ENCODE results near the gene STRAP.
"Not testable (repeated sequence)": the region's sequence is repeated elsewhere in the genome, so short reads cannot be mapped to it uniquely, and the experiment has no call there.

Gene STRAP

GRCh38 chr12:15874556-15875145, 7.5 kb upstream of the STRAP start:
- DNase-seq = not testable (repeated sequence)

DNA sequence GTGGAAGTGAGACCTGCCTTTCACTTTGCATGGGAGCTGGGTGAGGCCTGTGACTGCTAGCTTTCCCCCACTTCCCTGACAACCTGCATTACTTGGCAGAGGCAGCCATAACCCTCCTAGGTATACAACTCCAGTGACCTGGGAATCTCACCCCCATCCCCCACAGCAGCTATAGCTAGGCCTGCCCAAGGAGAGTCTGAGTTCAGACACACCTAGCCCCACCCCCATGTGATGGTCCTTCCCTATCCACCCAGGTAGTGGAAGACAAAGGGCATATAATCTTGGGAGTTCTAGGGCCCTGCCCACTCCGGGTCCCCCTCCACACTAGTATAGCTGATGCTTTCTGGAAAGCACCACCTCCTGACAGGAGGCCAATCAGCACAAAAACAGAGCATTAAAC, 6.3 kb upstream of the STRAP start:
- no peak for DNase-seq

- DNase-seq = no peak
Measured at GRCh38 chr12:15879413-15879812, 2.8 kb upstream of the STRAP start.

- DNase-seq = peak; percentile 71
Measured at GRCh38 chr12:15880721-15881120, 1.5 kb upstream of the STRAP start.

- DNase-seq = no peak
Measured at GRCh38 chr12:15883536-15883935, 1.3 kb downstream of the STRAP start.

DNA sequence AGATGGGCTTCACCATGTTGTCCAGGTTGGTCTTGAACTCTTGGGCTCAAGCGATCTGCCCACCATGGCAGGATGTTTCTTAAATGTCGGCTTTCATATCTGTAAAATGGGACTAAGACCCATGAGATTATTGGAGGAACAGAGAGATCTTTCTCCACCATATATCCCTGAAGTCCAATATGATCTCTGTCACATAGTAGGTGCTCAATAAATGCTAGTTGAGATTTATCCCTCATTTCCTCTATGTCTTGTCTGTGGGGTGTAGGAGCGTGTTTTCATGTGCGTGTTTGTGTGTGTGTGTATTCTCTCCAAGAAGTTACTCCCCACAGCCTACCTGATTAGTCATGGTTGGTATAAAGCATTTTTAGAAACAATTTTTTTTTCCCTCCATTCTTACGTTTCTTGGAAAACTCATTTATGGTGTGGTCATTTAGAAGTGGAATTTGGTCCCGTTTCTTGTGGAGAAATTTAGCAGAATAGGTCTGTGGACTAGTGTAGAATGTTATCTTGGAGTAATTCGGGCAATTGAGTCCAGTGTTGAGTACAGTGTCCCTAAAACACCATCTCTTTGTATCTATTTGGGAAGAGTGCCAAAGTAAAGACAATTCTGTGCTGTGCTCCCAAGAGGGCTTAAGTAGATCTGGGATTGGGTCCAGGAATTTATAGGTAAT, 4.3 kb downstream of the STRAP start:
- DNase-seq = peak; percentile 78

GRCh38 chr12:15887043-15887817, 5.0 kb downstream of the STRAP start:
- DNase-seq = no peak

DNA sequence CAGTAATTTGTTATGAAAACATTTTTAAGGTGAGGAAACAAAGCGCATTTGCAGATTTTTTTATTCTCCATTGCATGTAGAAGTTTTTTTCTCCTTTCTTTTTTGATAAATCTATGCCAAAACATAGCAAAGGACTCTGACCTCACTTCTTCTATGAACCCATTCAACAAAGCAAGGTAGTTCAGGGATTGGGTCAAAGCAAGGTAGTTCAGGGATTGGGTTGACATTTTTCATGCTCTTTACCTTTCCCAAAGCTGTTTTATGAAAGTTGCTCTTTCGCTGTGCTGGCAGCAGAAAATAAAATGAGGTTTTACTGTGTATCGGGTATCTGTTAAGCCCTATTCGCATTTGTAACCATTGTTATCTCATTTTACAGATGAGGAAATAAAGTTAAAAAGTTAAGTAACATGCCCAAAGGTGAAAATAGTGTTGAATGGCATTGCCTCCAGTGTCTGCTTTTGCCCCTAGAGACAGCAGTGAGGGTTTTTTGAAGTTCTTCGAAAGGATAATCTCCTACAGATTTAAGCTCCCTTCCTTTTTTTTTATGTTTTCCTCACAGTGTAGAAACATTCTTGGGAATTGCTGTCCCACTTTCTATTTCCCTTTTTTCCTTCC, 10.6 kb downstream of the STRAP start:
- DNase-seq = no peak

GRCh38 chr12:15893260-15893659, 11.1 kb downstream of the STRAP start:
- no peak for DNase-seq

- DNase-seq = no peak
Measured at GRCh38 chr12:15896867-15897266, 14.7 kb downstream of the STRAP start.

GRCh38 chr12:15897433-15897832, 15.2 kb downstream of the STRAP start:
- no peak for DNase-seq

DNA sequence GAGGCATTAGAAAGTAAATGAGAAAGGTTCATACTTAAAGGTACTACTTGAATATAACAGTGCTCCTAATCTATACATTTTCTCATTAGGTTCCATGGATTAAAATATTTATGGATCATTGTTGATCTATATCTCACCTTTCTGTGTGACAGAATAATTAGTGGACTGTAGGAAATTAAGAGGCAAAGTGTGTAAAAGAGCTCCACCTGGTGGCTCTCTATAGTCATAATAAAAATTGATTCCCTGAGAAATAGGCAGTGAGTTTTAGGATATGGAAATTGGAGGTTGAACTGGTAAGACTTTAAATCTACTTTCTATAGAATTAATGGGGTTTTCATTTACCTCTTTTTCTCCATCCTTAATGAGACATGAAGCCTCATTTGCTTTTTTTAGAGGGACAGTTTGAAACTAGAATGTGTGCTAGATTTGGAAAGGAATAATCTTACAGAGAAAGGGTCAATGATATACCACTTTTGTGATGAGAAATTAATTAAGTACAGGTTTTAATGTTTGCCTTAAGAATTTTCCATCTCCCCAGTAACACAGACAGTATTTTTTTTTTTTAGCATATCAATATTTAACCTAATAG, 17.2 kb downstream of the STRAP start:
- DNase-seq = peak; percentile 25

DNA sequence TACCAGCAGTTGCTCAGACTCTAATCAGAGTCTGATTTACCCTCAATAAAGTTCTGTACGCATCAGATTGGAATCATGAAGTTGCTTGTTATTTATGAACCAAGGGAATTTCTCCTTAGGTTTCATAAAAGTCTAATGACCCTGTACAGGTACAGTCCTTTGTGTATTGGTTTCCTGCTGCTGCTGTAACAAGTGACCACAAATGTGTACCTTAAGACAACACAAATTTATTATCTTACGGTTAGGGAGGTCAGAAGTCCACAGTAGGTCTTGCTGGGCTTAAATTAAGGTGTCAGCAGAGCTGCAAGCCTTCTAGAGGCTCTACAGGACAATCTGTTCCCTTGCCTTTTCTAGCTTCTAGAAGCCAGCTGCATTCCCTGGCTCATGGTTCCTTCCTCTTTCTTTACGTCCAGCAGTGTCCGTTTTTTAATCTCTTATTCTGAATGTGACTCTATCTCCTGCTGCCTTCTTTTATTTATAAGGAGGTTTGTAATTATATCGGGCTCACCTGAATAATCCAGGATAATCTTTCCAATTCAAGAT, 22.3 kb downstream of the STRAP start:
- no peak for DNase-seq

DNA sequence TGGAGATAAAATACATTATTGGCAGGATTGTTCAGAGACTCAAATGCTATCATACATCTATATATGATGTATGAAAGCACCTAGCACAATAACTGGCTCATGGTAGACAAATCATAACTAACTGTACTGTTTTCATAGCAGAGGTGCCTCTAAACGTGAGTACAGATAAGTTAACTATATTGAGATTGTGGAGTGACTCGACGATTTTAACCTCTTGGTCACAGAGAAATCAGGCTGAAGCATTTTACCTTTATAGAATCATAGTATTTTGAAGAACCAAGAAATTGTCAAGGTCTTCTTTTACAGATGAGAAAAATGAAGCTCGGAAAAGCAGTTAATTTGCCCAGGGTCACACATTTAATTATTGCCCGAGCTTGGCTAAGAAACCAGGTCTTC, 28.3 kb downstream of the STRAP start:
- DNase-seq = no peak

DNA sequence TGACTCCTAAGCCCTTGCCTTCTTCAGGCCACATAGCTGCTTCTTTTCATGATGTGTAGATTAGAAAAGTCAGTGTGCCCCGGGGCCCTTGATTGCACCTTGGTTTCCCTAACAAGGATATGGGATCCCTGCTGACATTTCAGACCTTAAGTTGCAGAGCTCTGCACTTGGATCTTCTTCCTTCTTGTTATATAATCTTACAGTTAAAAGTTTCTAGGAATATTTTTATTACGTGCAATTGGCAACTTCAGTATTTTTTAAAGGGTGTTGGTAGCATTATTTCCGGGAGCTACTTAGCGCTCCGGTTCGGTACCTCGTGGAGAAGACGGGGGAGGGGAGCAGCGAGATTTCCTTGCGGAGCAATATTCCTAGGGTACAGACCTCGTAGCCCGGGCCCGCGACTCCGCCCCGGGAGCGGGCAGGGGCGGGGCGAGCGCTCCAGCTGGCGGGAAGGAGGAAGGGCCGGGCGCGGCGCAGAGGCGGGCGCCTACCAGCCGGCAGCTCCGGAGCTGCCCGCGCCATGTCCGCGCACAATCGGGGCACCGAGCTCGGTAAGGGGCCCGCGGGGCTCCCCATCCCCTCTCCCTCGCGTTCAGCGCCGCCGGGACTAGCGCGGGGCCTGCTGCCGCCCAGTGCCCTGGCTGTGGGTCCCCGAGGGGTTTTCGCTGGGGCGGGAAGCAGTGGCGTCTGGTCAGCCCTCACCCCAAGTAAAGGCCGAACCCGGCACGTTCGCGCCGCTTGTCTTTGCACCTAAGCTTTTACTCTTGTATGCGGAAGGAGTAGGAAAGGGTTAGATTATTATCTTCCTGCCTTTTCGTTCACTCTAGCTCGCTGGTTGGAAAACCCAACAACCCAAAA, 28.9 kb downstream of the STRAP start, which contains the start of gene DERA:
DERA (plus strand) TSS at position 469 of the 858 bp plus-strand sequence; CDS start at position 521, 52 bp downstream.
- peak; percentile 88 for DNase-seq

- DNase-seq = not testable (repeated sequence)
Measured at GRCh38 chr12:15911931-15912330, 29.7 kb downstream of the STRAP start.

GRCh38 chr12:15914131-15914530, 31.9 kb downstream of the STRAP start:
- DNase-seq = not testable (repeated sequence)

DNA sequence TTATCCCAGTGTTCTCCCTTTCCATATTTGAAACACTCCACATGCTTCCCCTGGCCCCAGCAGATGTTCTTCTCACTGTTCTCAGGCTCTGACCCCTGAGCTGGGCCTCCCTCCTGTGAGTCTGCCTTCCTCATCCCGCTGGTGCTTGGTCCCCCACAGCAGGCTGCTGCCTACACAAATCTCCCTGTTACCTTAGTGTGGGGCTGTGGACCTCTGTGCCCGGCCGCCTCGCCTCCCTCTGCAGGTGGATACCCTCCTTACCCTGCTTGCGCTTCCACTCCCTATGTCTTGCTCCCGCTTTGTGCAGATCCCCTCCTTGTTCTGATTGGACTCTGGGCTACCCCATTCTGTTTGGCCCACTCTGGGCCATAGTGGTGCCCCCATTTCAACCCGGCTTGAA, 35.9 kb downstream of the STRAP start:
- no peak for DNase-seq

DNA sequence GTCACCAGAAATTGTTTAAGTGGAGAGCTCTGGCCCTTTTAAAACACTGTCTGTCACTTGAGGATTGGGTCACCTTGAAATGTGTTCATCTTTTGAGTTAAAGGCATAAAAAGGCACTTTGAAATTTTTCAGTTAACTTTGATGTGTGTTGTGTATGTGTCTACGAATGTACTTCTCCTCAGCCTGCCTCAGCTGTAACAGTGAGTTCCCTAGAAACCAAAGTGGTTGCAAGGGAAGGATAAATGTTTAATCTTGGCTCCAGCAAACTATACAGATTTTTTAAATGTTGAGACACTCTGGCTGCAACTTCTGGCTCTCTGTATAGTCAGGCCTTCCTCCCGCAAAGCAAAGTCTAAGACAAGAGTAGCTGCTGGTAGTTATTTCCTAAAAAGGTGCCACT, 37.2 kb downstream of the STRAP start:
- DNase-seq = no peak

DNA sequence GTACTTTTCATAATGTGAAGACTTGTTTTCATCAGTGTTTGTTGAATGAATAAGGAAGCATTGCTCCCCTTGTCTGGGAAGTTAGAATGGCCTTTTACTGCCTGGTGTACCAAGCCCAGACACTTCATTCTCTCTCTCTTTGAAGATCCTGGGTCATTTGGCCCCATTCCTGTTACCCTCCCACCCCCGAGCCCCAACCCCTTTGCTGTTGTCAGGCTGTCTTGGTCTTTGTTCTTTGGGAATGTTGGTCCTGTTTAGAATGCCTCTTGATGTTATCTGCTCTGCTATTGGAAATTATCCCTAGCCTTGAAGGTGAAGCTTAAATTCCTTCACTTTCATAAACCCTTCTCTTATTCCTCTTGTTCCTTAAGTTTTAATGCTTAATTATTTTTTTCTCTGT, 42.8 kb downstream of the STRAP start:
- DNase-seq = no peak

DNA sequence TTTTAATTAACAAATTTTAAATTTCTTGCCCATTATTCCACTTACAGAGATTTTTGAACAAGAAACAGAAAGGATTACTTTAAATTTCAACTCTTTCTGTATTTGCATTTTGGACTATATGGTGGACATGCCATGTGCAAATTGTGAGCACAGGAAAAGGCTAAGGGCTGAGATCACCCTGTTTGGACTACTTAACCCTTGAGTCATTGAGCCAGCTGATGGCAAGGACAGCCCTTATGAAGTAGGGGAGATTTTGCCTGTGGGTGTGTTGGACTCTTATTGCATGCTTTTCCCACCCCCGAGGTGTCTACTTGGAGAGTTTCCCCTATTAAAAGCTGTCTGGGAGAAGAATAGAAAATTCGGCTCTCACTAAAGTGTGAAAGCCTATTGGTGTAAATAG, 46.2 kb downstream of the STRAP start:
- no peak for DNase-seq
